Measurements from ENCODE around the gene NT5C1A. TPM values are rescaled to one million over a fixed set of nuclear protein-coding genes. Genes with fewer than 3 reads are reported as not detected.

Gene NT5C1A
- total and polyA plus RNA-seq, 2 experiments from 2014 or later: 0.16 TPM; not detected in 1

DNA sequence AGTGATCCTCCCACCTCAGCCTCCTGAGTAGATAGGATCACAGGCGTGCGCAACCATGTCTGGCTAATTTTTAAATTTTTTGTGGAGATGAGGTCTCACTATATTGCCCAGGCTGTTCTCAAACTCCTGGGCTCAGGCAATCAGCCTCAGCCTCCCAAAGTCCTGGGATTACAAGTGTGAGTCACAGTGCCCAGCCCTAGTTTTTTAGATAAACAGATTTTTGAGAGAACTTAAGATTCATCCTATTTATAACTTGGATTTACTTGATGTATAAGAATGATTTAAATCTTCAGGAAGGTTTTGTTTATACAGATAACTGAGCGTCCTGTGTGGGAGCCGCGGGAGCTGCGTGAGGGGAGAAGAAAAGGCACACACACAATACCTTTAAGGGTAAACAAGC is 58.7 kb downstream of the NT5C1A start:
- TF ChIP-seq, protein P1, sequence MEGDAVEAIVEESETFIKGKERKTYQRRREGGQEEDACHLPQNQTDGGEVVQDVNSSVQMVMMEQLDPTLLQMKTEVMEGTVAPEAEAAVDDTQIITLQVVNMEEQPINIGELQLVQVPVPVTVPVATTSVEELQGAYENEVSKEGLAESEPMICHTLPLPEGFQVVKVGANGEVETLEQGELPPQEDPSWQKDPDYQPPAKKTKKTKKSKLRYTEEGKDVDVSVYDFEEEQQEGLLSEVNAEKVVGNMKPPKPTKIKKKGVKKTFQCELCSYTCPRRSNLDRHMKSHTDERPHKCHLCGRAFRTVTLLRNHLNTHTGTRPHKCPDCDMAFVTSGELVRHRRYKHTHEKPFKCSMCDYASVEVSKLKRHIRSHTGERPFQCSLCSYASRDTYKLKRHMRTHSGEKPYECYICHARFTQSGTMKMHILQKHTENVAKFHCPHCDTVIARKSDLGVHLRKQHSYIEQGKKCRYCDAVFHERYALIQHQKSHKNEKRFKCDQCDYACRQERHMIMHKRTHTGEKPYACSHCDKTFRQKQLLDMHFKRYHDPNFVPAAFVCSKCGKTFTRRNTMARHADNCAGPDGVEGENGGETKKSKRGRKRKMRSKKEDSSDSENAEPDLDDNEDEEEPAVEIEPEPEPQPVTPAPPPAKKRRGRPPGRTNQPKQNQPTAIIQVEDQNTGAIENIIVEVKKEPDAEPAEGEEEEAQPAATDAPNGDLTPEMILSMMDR (IDR thresholded peaks at IDR 0.05; ENCODE audit: low read depth, low read length): no peak
- H3K27ac ChIP-seq: no peak overlapping the region
- peaks cover 13% of the 10 kb centered on the region for H3K27me3 ChIP-seq
- no peaks in the 10 kb centered on the region for H3K36me3 ChIP-seq
- no peaks in the 10 kb centered on the region for H3K4me1 ChIP-seq (ENCODE audit: low read depth)
- H3K4me3 ChIP-seq: no peak overlapping the region
- no peaks in the 10 kb centered on the region for H3K9me3 ChIP-seq (ENCODE audit: low read depth)
- no peak for DNase-seq (ENCODE audit: low read depth in 1 of 2, low spot score in 1 of 2)

DNA sequence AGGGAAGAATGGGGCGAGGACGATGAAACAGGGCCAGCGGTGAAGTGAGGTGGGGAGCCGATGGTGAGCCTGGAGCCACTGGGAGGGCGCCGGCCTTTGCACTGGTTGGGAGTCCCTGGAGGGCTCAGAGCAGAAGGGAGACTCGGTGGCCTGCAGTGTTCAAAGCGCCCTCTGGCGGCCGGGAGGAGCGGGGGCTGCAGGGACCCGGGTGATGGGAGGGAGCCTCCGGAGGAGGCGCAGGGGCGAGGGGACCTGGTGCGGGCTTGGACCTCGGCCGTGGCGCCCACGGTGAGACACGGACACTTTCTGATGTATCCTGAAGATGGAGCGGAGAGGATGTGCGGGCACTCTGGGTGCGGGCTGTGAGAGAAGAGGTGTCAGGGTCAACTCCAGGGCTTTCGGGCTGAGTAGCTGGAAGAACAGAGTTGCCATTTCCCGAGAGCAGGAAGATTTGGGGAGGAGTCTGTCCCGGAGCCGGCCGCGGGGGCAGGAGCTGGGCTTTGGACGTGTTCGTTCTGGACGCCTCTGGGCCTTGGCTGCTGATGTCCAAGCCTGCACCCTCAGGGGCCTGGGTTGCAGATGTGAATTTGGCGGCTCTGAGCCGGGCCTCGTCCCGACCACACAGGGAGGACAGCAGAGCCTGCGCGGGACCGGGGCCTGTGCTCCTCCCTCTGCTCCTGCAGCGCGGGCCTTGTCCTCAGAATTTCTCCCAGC is 62.1 kb downstream of the NT5C1A start:
- Histone ChIP-seq H3K27me3 (peaks cover 17% of the 10 kb centered on the region), H3K9me3 (ENCODE audit: low read depth) (no peaks in the 10 kb centered on the region), H3K4me1 (ENCODE audit: low read depth) (no peaks in the 10 kb centered on the region), H3K4me3 (no peak overlapping the region), H3K36me3 (no peaks in the 10 kb centered on the region), H3K27ac (no peak overlapping the region)
- DNase-seq (ENCODE audit: low read depth in 1 of 2, low spot score in 1 of 2): peak; percentile 51 to 67
- TF ChIP-seq, protein P1 (IDR thresholded peaks at IDR 0.05; ENCODE audit: low read depth, low read length): peak; percentile 81

Other genes starting within 250 kb of the NT5C1A start
- gene BMP8A, start 180.5 kb downstream of the NT5C1A start, total RNA-seq: 0.09 and 0.46 TPM in 2 replicates
- 0.54 and 0.70 TPM in 2 replicates for gene BMP8A, start 180.5 kb downstream of the NT5C1A start, polyA plus RNA-seq
- gene PABPC4, start 95.3 kb downstream of the NT5C1A start, total RNA-seq: 63.1 and 88.0 TPM in 2 replicates
- 27.5 and 33.6 TPM in 2 replicates for gene PABPC4, start 95.3 kb downstream of the NT5C1A start, polyA plus RNA-seq
- gene HEYL, start 32.5 kb downstream of the NT5C1A start, total RNA-seq: 0.71 and 0.88 TPM in 2 replicates
- gene HEYL, start 32.5 kb downstream of the NT5C1A start, polyA plus RNA-seq: 1.0 TPM in 2 replicates
- 0.04 and 0.09 TPM in 2 replicates for gene HPCAL4, start 19.3 kb upstream of the NT5C1A start, total RNA-seq
- 0.06 TPM in 1 of 2 replicates, not detected in the other for gene HPCAL4, start 19.3 kb upstream of the NT5C1A start, polyA plus RNA-seq
- 34.8 and 38.7 TPM in 2 replicates for gene PPIE, start 66.8 kb upstream of the NT5C1A start, total RNA-seq
- 68.3 and 87.9 TPM in 2 replicates for gene PPIE, start 66.8 kb upstream of the NT5C1A start, polyA plus RNA-seq
- 0.21 and 0.25 TPM in 2 replicates for gene OXCT2, start 99.2 kb upstream of the NT5C1A start, total RNA-seq
- gene OXCT2, start 99.2 kb upstream of the NT5C1A start, polyA plus RNA-seq: 0.35 TPM in 1 of 2 replicates, not detected in the other
- not detected in 2 replicates for gene BMP8B, start 116.8 kb upstream of the NT5C1A start, total RNA-seq
- 0.02 and 0.14 TPM in 2 replicates for gene BMP8B, start 116.8 kb upstream of the NT5C1A start, polyA plus RNA-seq
- 9.6 and 13.5 TPM in 2 replicates for gene TRIT1, start 211.4 kb upstream of the NT5C1A start, total RNA-seq
- gene TRIT1, start 211.4 kb upstream of the NT5C1A start, polyA plus RNA-seq: 10.8 and 14.1 TPM in 2 replicates
- gene MYCL, start 229.8 kb upstream of the NT5C1A start, total RNA-seq: 8.1 and 11.1 TPM in 2 replicates
- gene MYCL, start 229.8 kb upstream of the NT5C1A start, polyA plus RNA-seq: 3.9 and 5.5 TPM in 2 replicates